Astrocyte of the spinal cord (primary cell): ENCODE measurements around the gene LRRK1.
A peak's percentile ranks its signal among the peaks of the same experiment; 100 is the strongest.

Source experiments
- DNase-seq: peaks from one replicate; pipeline ENCODE4 v3.0.0; 2011; ENCODE audit warnings: low read depth, low spot score
- H3K4me3 ChIP-seq: 2 replicates; pipeline ENCODE4 v1.5.1; 2011; ENCODE audit warnings: low read depth, mild to moderate bottlenecking, low read length, moderate library complexity
- in situ Hi-C: cut with HindIII; loops from 2 replicates; pipeline ENCODE4 v1.10.0; 2017; ENCODE audit warnings: low sequenced_read_pairs
- TF ChIP-seq, protein P1 (sequence below): IDR thresholded peaks from 2 replicates; pipeline ENCODE4 v1.5.1; 2012; ENCODE audit warnings: low read depth, mild to moderate bottlenecking, low read length, inconsistent platforms

Gene LRRK1

DNA sequence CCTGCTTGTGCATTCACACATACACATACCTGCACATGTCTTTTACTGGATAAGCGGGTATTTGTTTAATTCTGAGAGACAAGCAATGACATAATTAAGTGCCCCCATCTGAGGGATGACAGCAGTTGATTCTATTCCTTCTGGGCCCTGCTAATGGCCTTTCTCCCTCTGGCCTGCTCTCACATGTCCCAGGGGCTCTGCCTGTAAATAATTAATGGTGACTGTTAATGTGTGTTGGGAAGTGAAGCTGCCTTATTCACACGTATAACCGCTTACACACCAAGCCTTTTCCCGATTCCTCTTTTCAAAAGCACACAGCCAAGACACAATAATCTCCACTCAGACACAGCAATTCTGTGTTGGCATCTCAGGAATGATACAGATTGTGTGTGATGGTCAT lies 47.8 kb downstream of the LRRK1 start:
- TF ChIP-seq, protein P1, sequence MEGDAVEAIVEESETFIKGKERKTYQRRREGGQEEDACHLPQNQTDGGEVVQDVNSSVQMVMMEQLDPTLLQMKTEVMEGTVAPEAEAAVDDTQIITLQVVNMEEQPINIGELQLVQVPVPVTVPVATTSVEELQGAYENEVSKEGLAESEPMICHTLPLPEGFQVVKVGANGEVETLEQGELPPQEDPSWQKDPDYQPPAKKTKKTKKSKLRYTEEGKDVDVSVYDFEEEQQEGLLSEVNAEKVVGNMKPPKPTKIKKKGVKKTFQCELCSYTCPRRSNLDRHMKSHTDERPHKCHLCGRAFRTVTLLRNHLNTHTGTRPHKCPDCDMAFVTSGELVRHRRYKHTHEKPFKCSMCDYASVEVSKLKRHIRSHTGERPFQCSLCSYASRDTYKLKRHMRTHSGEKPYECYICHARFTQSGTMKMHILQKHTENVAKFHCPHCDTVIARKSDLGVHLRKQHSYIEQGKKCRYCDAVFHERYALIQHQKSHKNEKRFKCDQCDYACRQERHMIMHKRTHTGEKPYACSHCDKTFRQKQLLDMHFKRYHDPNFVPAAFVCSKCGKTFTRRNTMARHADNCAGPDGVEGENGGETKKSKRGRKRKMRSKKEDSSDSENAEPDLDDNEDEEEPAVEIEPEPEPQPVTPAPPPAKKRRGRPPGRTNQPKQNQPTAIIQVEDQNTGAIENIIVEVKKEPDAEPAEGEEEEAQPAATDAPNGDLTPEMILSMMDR = no peak
- in situ Hi-C loops = no loop called here
- H3K4me3 ChIP-seq = no peak overlapping the region
- DNase-seq = no peak

GRCh38 chr15:100968050-100968966 lies 49.2 kb downstream of the LRRK1 start:
- in situ Hi-C loops = no loop called here
- TF ChIP-seq, protein P1 = no peak
- DNase-seq = peak; percentile 67
- no peak overlapping the region for H3K4me3 ChIP-seq

DNA sequence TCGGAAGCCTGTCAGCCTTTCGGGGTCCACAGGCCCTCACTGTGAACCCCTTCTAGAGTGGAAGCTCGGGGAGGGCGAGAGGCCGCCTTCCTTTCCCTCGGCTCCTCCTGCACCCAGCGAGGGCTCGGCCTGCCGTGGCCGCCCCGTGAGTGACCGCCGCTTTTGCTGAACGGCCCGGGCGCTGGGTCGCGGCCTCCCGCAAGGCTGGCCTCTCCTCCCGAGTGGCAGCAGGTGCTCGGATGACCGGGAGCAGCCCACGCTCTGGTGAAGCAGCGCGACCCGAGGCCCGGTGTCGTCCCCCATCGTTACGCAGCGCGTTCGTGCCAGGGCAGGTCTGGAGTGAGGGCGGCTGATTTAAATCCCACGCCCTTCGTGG lies 53.8 kb downstream of the LRRK1 start:
- TF ChIP-seq, protein P1 = no peak
- in situ Hi-C loops = no loop called here
- H3K4me3 ChIP-seq = peak overlapping the region; percentile 32
- no peak for DNase-seq

DNA sequence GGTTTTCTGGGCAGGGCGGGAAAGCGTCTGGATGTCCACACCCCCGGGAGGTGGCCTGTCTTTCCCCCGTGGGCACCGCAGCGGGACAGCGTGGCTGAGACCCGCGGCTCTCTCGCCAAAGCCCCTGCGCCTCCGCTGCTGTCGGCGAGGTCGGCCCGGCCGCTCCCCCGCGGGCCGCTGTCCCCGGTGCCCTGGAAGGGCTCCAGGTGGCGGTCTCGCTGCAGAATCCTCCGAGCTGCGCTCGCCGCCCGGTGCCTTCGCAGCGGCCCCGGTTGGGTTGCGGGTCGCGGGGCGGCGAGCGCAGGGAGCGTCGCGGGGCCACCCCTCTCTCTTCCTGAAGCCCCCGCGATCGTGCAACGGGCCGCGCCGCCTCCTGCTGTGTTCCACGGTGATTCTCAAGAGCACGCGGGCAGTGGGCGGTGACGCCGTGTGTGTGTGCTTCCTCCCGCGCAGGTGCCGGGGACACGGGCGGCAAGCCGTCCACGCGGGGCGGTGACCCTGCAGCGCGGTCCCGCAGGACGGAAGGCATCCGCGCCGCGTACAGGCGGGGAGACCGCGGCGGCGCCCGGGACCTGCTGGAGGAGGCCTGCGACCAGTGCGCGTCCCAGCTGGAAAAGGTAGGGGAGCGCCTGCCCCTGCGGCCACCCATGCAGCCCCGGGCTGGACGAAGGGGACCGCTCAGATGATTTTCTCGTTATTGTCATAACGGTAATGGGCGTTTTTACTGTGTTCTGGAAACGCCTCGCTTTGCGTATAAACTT lies 54.4 kb downstream of the LRRK1 start:
- in situ Hi-C loops = no loop called here
- TF ChIP-seq, protein P1 = no peak
- no peak for DNase-seq
- peak overlapping the region; percentile 32 for H3K4me3 ChIP-seq

- DNase-seq = no peak
- TF ChIP-seq, protein P1 = no peak
- no peak overlapping the region for H3K4me3 ChIP-seq
- in situ Hi-C loops = no loop called here
Observed at GRCh38 chr15:100975043-100975442, 55.9 kb downstream of the LRRK1 start.

- H3K4me3 ChIP-seq = no peak overlapping the region
- in situ Hi-C loops = no loop called here
- TF ChIP-seq, protein P1 = no peak
- no peak for DNase-seq
Observed at GRCh38 chr15:100980410-100981046, 61.4 kb downstream of the LRRK1 start.
